Measurements from ENCODE around the gene VILL. TPM values are rescaled to one million over a fixed set of nuclear protein-coding genes. Genes with fewer than 3 reads are reported as not detected.

The VILL gene
- total RNA-seq (2021; fragmentation: NEBNext Ultra II Directional; extraction: Animal tissue kit (Norgen Biotek cat#: 25700)), result 4.1 and 4.6 TPM in 2 replicates
- polyA plus RNA-seq (2011; rRNA removed), result 4.2 and 7.4 TPM in 2 replicates
- 5.9 TPM for polyA plus RNA-seq (2011; cell fraction: cytosol; rRNA removed)
- 20.0 TPM for polyA plus RNA-seq (2011; cell fraction: nucleus; rRNA removed)
- polyA plus RNA-seq (2012, experiment 1 of 2), result 2.4 to 5.7 TPM (median 4.2 TPM) in 4 replicates
- polyA plus RNA-seq (2012, experiment 2 of 2), result 3.4 TPM
- 1.4 TPM for polyA plus RNA-seq (2013, experiment 1 of 2)
- polyA plus RNA-seq (2013, experiment 2 of 2), result 1.5 TPM
- 7.7 and 8.0 TPM in 2 replicates for polyA minus RNA-seq (2011; rRNA and poly(A)+ RNA removed)
- polyA minus RNA-seq (2011; cell fraction: cytosol; rRNA and poly(A)+ RNA removed), result 2.5 TPM
- polyA minus RNA-seq (2011; cell fraction: nucleus; rRNA and poly(A)+ RNA removed), result 11.4 TPM
- long read RNA-seq, experiment 1, partial matches to known transcripts, result 0 of 1 reads
- long read RNA-seq, experiment 1, other reads (novel, unspliced or antisense), result 1 of 1 reads
- long read RNA-seq, experiment 2, partial matches to known transcripts, result 0 of 1 reads
- long read RNA-seq, experiment 2, other reads (novel, unspliced or antisense), result 1 of 1 reads

GRCh38 chr3:37990527-37990926 is at the start of gene VILL:
TSS of gene VILL (plus strand) at chr3:37990786. CDS start at chr3:37993673, 2,887 bp downstream.
- Histone ChIP-seq H3K56ac (replicated peaks; ENCODE audit: insufficient read length, low read depth, low read length) (no peak within 1 kb of the TSS), H2BK5ac (ENCODE audit: low read depth, low read length) (no peak within 1 kb of the TSS), H4K91ac (replicated peaks; ENCODE audit: insufficient read length, low read length) (no peak within 1 kb of the TSS), H2BK20ac (ENCODE audit: low read length) (no peak within 1 kb of the TSS), H2BK12ac (ENCODE audit: low read depth, low read length) (peak within 1 kb of the TSS; percentile 50; the same call in 1 of the 2 replicates), H3K4me1 (replicated peaks in 1 of 4; ENCODE audit: control insufficient read depth in 3 of 4, insufficient read depth in 4 of 4, low read length in 3 of 4) (peaks cover 0 to 13% (median 7%) of the 10 kb centered on the region in 4 experiments; a peak in 6 of 7 replicates), H3K27me3 (replicated peaks in 1 of 4; ENCODE audit: control insufficient read depth in 3 of 4, extremely low read depth in 1 of 4, insufficient read depth in 3 of 4, low read length in 3 of 4) (peaks cover 0 to 5% (median 1%) of the 10 kb centered on the region in 4 experiments; a peak in 4 of 7 replicates), H3K4ac (replicated peaks; ENCODE audit: insufficient read length, low read depth, low read length) (no peak within 1 kb of the TSS), H3K4me3 (ENCODE audit: extremely low read depth in 1 of 4, insufficient read depth in 2 of 4, low read depth in 3 of 4, low read length in 4 of 4) (peak within 1 kb of the TSS in 2 of 4 experiments; percentile 21 to 53; a peak in 4 of 8 replicates), H3K18ac (ENCODE audit: extremely low read depth, low read length) (peak within 1 kb of the TSS; percentile 9; the same call in 1 of the 2 replicates), H2BK15ac (ENCODE audit: low read length) (peak within 1 kb of the TSS; percentile 92; the same call in 1 of the 2 replicates), H3K9me3 (ENCODE audit: insufficient read depth in 2 of 2, low read depth in 1 of 2, low read length in 1 of 2) (no peaks in the 10 kb centered on the region), H3K23me2 (ENCODE audit: low read depth, low read length) (peaks cover 7% of the 10 kb centered on the region), H3K79me2 (ENCODE audit: control insufficient read depth in 1 of 2, insufficient read depth in 2 of 2, low read length in 2 of 2) (no peaks in the 10 kb centered on the region), H2AK5ac (ENCODE audit: low read depth, low read length) (peak within 1 kb of the TSS; percentile 48; the same call in 1 of the 2 replicates), H4K20me1 (replicated peaks in 1 of 2; ENCODE audit: control insufficient read depth in 1 of 2, insufficient read depth in 2 of 2, low read length in 2 of 2) (no peaks in the 10 kb centered on the region), H3K27ac (ENCODE audit: low read depth, low read length) (no peak within 1 kb of the TSS), H3K36me3 (ENCODE audit: control insufficient read depth in 2 of 4, insufficient read depth in 4 of 4, low read length in 3 of 4) (no peaks in the 10 kb centered on the region), H3K14ac (ENCODE audit: insufficient read length) (no peak within 1 kb of the TSS), H3K4me2 (ENCODE audit: insufficient read depth in 1 of 2, low read depth in 2 of 2, low read length in 2 of 2) (peak within 1 kb of the TSS; percentile 54 to 68; a peak in 3 of 4 replicates), H3K79me1 (ENCODE audit: low read depth, low read length) (no peaks in the 10 kb centered on the region), H4K5ac (ENCODE audit: insufficient read length, low read depth, low read length) (no peak within 1 kb of the TSS), H2AFZ (ENCODE audit: low read length) (0 out of 2 replicates have a peak within 1 kb of the TSS, but pooled peaks have one; percentile 73), H3K23ac (ENCODE audit: insufficient read length) (no peak within 1 kb of the TSS), H2BK120ac (replicated peaks; ENCODE audit: low read depth, low read length) (no peak within 1 kb of the TSS), H3K9ac (replicated peaks in 1 of 4; ENCODE audit: extremely low read depth in 1 of 4, low read depth in 3 of 4, low read length in 3 of 4) (no peak within 1 kb of the TSS), H4K8ac (ENCODE audit: extremely low read depth, insufficient read depth, low read length) (peak within 1 kb of the TSS; percentile 68)
- POLR2A ChIA-PET (ENCODE audit: partially characterized antibody), result interaction anchor here (1.2 kb wide), 1 partner anchor 11 kb away, joined by 3 read pairs; no protein-coding TSS in a partner anchor
- DNase-seq (ENCODE audit: low read depth in 1 of 2, low spot score in 2 of 2), result no peak
- WGBS, 2 experiments (ENCODE audit: extremely low coverage in 1 of 2, insufficient coverage in 1 of 2, insufficient read length in 1 of 2, insufficient replicate concordance in 2 of 2, low coverage in 1 of 2, low lambda C conversion rate in 2 of 2, missing lambda C conversion rate in 1 of 2), result 73% methylated on average over 10 of the region's 10 CpGs; no CpG with 5 or more reads in 1 of the 2 experiments
- CTCF ChIA-PET (ENCODE audit: partially characterized antibody), result interaction anchor here (0.6 to 9.0 kb wide), 6 partner anchors 11 to 137 kb away, joined by 3 to 134 read pairs (median 6); no protein-coding TSS in a partner anchor
- peak; percentile 33; the same call in 1 of the 2 replicates for TF ChIP-seq SUZ12 (IDR thresholded peaks at IDR 0.05; ENCODE audit: low read length)
- TF ChIP-seq TBP (IDR thresholded peaks at IDR 0.05; ENCODE audit: low read depth, low read length), result no peak
- no peak for FAIRE-seq
